Measurements from ENCODE around the gene C1QTNF1. TPM values are rescaled to one million over a fixed set of nuclear protein-coding genes. Genes with fewer than 3 reads are reported as not detected.
A peak's percentile ranks its signal among the peaks of the same experiment; 100 is the strongest.

Gene C1QTNF1
- total RNA-seq, 3 donors from 2014 or later: 0.29 to 0.41 (median 0.38) TPM

- Mint-ChIP-seq H3K9me3 (no peaks in the 10 kb centered on the region), H3K36me3 (ENCODE audit: insufficient read depth) (peaks cover 3% of the 10 kb centered on the region), H3K27me3 (ENCODE audit: low read depth) (no peaks in the 10 kb centered on the region), H3K4me3 (peak overlapping the region; percentile 87), H3K4me1 (ENCODE audit: low read depth) (peaks cover 54% of the 10 kb centered on the region)
- ATAC-seq: no peak
- DNase-seq: no peak
These were observed 16.2 kb upstream of the C1QTNF1 start for GRCh38 chr17:79007504-79008381.

- Mint-ChIP-seq H3K4me3 (peak overlapping the region; percentile 87), H3K36me3 (ENCODE audit: insufficient read depth) (peaks cover 2% of the 10 kb centered on the region), H3K27me3 (ENCODE audit: low read depth) (no peaks in the 10 kb centered on the region), H3K9me3 (no peaks in the 10 kb centered on the region), H3K4me1 (ENCODE audit: low read depth) (peaks cover 48% of the 10 kb centered on the region)
- no peak for DNase-seq
- ATAC-seq: peak in 1 of 2 donors; percentile 32
These were observed 15.1 kb upstream of the C1QTNF1 start for GRCh38 chr17:79008666-79009387.

GRCh38 chr17:79009397-79010303, 14.3 kb upstream of the C1QTNF1 start, which contains the start of gene CANT1:
Gene CANT1 (minus strand): TSS chr17:79009764. CDS start chr17:78997622, 12,142 bp downstream.
- no peaks in the 10 kb centered on the region for H3K27me3 Mint-ChIP-seq (ENCODE audit: low read depth)
- DNase-seq: peak; percentile 76
- peaks cover 2% of the 10 kb centered on the region for H3K36me3 Mint-ChIP-seq (ENCODE audit: insufficient read depth)
- peak; percentile 96 for ATAC-seq
- peaks cover 48% of the 10 kb centered on the region for H3K4me1 Mint-ChIP-seq (ENCODE audit: low read depth)
- H3K4me3 Mint-ChIP-seq: peak within 1 kb of the TSS; percentile 91
- peaks cover 3% of the 10 kb centered on the region for H3K9me3 Mint-ChIP-seq

GRCh38 chr17:79010304-79010646, 13.7 kb upstream of the C1QTNF1 start:
- Mint-ChIP-seq H3K4me3 (peak overlapping the region; percentile 91), H3K27me3 (ENCODE audit: low read depth) (no peaks in the 10 kb centered on the region), H3K9me3 (peaks cover 3% of the 10 kb centered on the region), H3K4me1 (ENCODE audit: low read depth) (peaks cover 47% of the 10 kb centered on the region), H3K36me3 (ENCODE audit: insufficient read depth) (peaks cover 2% of the 10 kb centered on the region)
- ATAC-seq (no peak), DNase-seq (no peak)

- Mint-ChIP-seq H3K4me1 (ENCODE audit: low read depth) (peaks cover 33% of the 10 kb centered on the region), H3K4me3 (peak overlapping the region; percentile 68), H3K36me3 (ENCODE audit: insufficient read depth) (peaks cover 2% of the 10 kb centered on the region), H3K9me3 (peaks cover 3% of the 10 kb centered on the region), H3K27me3 (ENCODE audit: low read depth) (no peaks in the 10 kb centered on the region)
- DNase-seq (no peak), ATAC-seq (no peak)
These were observed 12.4 kb upstream of the C1QTNF1 start for GRCh38 chr17:79011451-79012147.

- peaks cover 23% of the 10 kb centered on the region for H3K4me1 Mint-ChIP-seq (ENCODE audit: low read depth)
- no peak overlapping the region for H3K4me3 Mint-ChIP-seq
- peaks cover 4% of the 10 kb centered on the region for H3K27me3 Mint-ChIP-seq (ENCODE audit: low read depth)
- peaks cover 3% of the 10 kb centered on the region for H3K9me3 Mint-ChIP-seq
- DNase-seq (no peak), ATAC-seq (no peak)
- H3K36me3 Mint-ChIP-seq (ENCODE audit: insufficient read depth): peaks cover 2% of the 10 kb centered on the region
These were observed 11.3 kb upstream of the C1QTNF1 start for GRCh38 chr17:79012563-79013134.

- peaks cover 3% of the 10 kb centered on the region for H3K9me3 Mint-ChIP-seq
- ATAC-seq: no peak
- peaks cover 13% of the 10 kb centered on the region for H3K27me3 Mint-ChIP-seq (ENCODE audit: low read depth)
- no peaks in the 10 kb centered on the region for H3K36me3 Mint-ChIP-seq (ENCODE audit: insufficient read depth)
- no peak overlapping the region for H3K4me3 Mint-ChIP-seq
- no peak for DNase-seq
- peaks cover 10% of the 10 kb centered on the region for H3K4me1 Mint-ChIP-seq (ENCODE audit: low read depth)
These were observed 9.7 kb upstream of the C1QTNF1 start for GRCh38 chr17:79014158-79014758.

- Mint-ChIP-seq H3K9me3 (peaks cover 3% of the 10 kb centered on the region), H3K4me1 (ENCODE audit: low read depth) (no peaks in the 10 kb centered on the region), H3K36me3 (ENCODE audit: insufficient read depth) (no peaks in the 10 kb centered on the region), H3K4me3 (no peak overlapping the region), H3K27me3 (ENCODE audit: low read depth) (peaks cover 13% of the 10 kb centered on the region)
- DNase-seq (no peak), ATAC-seq (no peak)
These were observed 6.2 kb upstream of the C1QTNF1 start for GRCh38 chr17:79017546-79018369.

GRCh38 chr17:79018370-79018695, 5.6 kb upstream of the C1QTNF1 start:
- Mint-ChIP-seq H3K36me3 (ENCODE audit: insufficient read depth) (no peaks in the 10 kb centered on the region), H3K4me3 (no peak overlapping the region), H3K9me3 (peaks cover 3% of the 10 kb centered on the region), H3K4me1 (ENCODE audit: low read depth) (no peaks in the 10 kb centered on the region), H3K27me3 (ENCODE audit: low read depth) (peaks cover 18% of the 10 kb centered on the region)
- ATAC-seq: no peak
- no peak for DNase-seq

- DNase-seq (no peak), ATAC-seq (no peak)
- H3K27me3 Mint-ChIP-seq (ENCODE audit: low read depth): peaks cover 24% of the 10 kb centered on the region
- no peaks in the 10 kb centered on the region for H3K9me3 Mint-ChIP-seq
- no peak overlapping the region for H3K4me3 Mint-ChIP-seq
- H3K36me3 Mint-ChIP-seq (ENCODE audit: insufficient read depth): no peaks in the 10 kb centered on the region
- H3K4me1 Mint-ChIP-seq (ENCODE audit: low read depth): peaks cover 3% of the 10 kb centered on the region
These were observed 4.7 kb upstream of the C1QTNF1 start for GRCh38 chr17:79019261-79019631.

GRCh38 chr17:79019632-79020584, 4.1 kb upstream of the C1QTNF1 start:
- ATAC-seq (peak; percentile 39 to 40), DNase-seq (peak; percentile 40)
- peaks cover 24% of the 10 kb centered on the region for H3K27me3 Mint-ChIP-seq (ENCODE audit: low read depth)
- H3K36me3 Mint-ChIP-seq (ENCODE audit: insufficient read depth): no peaks in the 10 kb centered on the region
- peaks cover 5% of the 10 kb centered on the region for H3K4me1 Mint-ChIP-seq (ENCODE audit: low read depth)
- no peaks in the 10 kb centered on the region for H3K9me3 Mint-ChIP-seq
- no peak overlapping the region for H3K4me3 Mint-ChIP-seq
